ENCODE results near the gene SRSF3. TPM values are rescaled to one million over a fixed set of nuclear protein-coding genes. Genes with fewer than 3 reads are reported as not detected.

The SRSF3 gene
- total RNA-seq, 8 experiments from 2014 or later = 105 to 374 (median 181) TPM

DNA sequence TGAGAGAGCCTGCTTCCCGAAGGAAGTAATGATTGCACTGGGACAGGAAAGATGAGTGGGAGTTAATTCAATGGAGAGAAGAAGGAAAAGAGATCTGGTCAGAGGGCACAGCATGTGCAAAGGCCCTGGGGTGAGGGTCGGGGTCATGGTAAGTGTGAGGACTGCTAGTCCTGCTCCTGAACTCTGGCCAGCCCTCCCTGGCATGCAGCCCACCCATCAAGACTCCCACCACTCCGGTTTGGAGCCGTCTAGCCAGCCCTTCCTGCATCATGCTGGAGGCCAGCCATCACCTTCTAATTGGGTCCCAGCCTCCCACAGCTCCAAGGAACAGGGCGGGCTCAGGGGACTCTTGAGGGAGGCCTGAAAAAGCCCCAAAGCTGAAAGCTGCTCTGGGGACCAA lies 42.1 kb downstream of the SRSF3 start:
- in situ Hi-C loops (cut with MboI; ENCODE audit: low pct_unique_long_range_greater_than_20kb in 2 of 9, low sequenced_read_pairs in 9 of 9, unreplicated experiment in 9 of 9) = no loop called here
- WGBS, 10 experiments = 49 to 100% (median 89%) methylated on average over 1 to 3 of the region's 5 CpGs; no CpG with 5 or more reads in 6 of the 10 experiments
- no peak for ATAC-seq (replicated peaks in 6 of 8)
- Histone ChIP-seq H3K27ac (no peak overlapping the region), H3K4me3 (no peak overlapping the region), H3K4me1 (replicated peaks in 1 of 2) (peaks cover 0 to 3% of the 10 kb centered on the region in 2 donors)

DNA sequence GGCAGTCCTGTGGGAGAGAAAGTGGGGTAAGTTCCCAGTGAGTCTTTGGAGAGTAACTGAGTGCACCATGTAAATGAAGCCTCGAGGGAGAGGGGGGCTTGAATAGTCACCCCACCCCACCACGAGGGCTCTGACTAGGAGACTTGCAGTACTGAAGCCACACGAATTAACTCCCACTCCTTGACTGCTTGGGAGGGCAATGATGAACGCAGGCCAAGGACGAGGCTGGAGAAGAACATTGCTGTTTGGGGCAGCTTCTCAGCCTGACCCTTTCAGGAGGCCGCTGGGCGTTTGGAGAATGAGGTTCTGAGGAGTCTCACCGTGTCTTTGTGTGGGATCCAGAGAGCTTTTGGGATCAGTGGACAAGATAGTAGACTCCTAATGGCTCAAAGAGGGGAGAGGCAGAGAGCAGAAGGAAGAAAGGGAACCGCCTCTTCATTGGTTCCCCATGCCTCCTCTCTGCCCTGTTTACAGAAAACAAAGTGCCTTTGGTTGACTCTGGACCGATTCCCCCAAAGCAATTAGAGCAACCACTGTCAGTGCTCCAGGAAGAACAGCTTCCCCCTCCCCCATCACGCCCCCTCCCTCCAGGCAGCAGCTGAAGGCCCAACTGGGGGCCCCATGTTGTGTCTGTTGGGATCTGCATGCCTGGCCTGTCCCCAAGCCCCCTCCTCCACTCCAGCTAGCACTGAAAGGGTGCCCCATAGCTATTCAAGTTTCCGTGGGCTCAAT lies 42.7 kb downstream of the SRSF3 start:
- H3K27ac ChIP-seq = no peak overlapping the region
- H3K4me3 ChIP-seq = no peak overlapping the region
- no peak for ATAC-seq (replicated peaks in 6 of 8)
- WGBS, 10 experiments = 0 to 100% (median 71%) methylated on average over 1 to 6 of the region's 12 CpGs; no CpG with 5 or more reads in 2 of the 10 experiments
- in situ Hi-C loops (cut with MboI; ENCODE audit: low pct_unique_long_range_greater_than_20kb in 2 of 9, low sequenced_read_pairs in 9 of 9, unreplicated experiment in 9 of 9) = no loop called here
- peaks cover 0 to 3% of the 10 kb centered on the region in 2 donors for H3K4me1 ChIP-seq (replicated peaks in 1 of 2)

DNA sequence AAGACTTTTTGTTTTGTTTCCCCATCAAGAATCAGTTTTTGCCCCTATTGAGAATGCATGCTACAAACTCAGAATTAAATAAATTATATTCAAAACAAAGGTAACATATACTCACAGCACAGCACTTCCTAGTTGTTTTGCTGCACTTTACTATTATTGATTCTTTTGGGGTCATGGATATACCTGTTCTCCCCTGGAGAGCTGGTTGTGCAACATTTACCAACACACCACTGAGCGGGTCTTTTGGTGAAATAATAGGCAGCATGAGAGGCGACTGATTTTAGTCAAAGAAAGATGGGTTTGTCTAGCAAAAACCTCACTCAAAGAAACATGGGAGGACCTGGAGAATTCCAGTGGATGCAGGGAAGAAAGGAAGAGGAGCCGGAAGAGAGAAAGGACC lies 44.4 kb downstream of the SRSF3 start:
- no peak for ATAC-seq (replicated peaks in 6 of 8)
- WGBS, 10 experiments = 83 to 100% (median 91%) methylated on average over 1 to 3 of the region's 3 CpGs; no CpG with 5 or more reads in 2 of the 10 experiments

DNA sequence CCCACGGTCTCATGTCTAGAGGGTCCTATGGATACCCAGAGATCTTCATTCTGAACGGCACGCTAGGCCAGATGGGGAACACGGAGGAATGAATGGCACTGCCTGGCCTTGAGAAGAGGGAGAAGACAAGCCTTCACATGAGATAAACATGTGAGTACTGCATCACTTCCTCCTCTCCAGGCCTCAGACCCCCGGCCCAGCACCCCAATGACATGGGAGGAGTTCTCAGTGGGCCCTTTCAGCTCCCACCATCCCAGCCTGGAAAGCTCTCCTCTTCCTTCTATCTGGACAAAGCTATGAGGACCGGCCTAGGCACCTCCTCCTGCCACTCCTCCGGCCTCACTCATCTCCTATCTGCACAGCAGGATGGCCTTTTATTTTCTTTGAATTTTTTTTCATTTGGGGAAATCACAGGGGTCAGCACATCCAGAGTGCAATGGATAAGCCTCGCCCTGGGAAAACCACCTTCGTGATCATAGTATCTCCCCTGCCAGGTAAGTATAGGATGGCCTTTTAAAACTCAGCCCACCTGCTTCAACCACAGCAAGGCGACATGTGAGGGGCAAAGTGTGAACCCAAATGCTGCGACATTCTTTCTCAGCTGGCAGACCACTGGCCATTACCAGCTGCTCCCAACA lies 45.1 kb downstream of the SRSF3 start:
- no peak overlapping the region for H3K27ac ChIP-seq
- ATAC-seq (replicated peaks in 6 of 8) = no peak
- peaks cover 0 to 6% of the 10 kb centered on the region in 2 donors for H3K4me1 ChIP-seq (replicated peaks in 1 of 2)
- 60 to 97% (median 83%) methylated on average over 2 to 8 of the region's 11 CpGs; no CpG with 5 or more reads in 1 of the 10 experiments for WGBS, 10 experiments
- no peak overlapping the region for H3K4me3 ChIP-seq
- in situ Hi-C loops (cut with MboI; ENCODE audit: low pct_unique_long_range_greater_than_20kb in 2 of 9, low sequenced_read_pairs in 9 of 9, unreplicated experiment in 9 of 9) = no loop called here

More for the DNA sequence above, 44.4 kb downstream of the SRSF3 start:
- no peak overlapping the region for H3K4me3 ChIP-seq
- H3K27ac ChIP-seq = no peak overlapping the region
- peaks cover 0 to 3% of the 10 kb centered on the region in 2 donors for H3K4me1 ChIP-seq (replicated peaks in 1 of 2)
- in situ Hi-C loops (cut with MboI; ENCODE audit: low pct_unique_long_range_greater_than_20kb in 2 of 9, low sequenced_read_pairs in 9 of 9, unreplicated experiment in 9 of 9) = no loop called here

DNA sequence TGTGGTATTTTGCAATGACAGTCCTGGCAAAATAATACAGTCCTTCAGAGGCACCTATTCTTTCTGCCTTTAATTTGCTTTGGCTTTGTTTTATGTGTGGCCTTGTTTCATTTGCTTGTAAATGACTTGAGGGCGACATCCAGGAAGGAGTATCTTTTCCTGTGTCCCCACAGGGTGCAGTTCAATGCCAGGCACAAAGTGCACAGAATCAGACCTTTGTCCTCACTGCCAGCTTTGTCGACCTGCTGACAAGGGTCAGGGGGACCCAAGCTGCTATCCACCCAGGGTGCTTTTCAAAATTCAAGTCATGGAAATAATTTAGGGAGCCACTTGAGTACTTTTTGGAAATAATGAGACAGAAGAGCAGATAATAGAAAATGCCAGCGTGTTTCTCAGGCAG lies 47.4 kb downstream of the SRSF3 start:
- ATAC-seq (replicated peaks in 6 of 8) = no peak
- Histone ChIP-seq H3K4me1 (replicated peaks in 1 of 2) (peaks cover 0 to 11% of the 10 kb centered on the region in 2 donors), H3K27ac (no peak overlapping the region), H3K4me3 (no peak overlapping the region)
- 0 to 100% (median 60%) methylated on average over 1 to 3 of the region's 3 CpGs; no CpG with 5 or more reads in 1 of the 10 experiments for WGBS, 10 experiments
- in situ Hi-C loops (cut with MboI; ENCODE audit: low pct_unique_long_range_greater_than_20kb in 2 of 9, low sequenced_read_pairs in 9 of 9, unreplicated experiment in 9 of 9) = no loop called here

DNA sequence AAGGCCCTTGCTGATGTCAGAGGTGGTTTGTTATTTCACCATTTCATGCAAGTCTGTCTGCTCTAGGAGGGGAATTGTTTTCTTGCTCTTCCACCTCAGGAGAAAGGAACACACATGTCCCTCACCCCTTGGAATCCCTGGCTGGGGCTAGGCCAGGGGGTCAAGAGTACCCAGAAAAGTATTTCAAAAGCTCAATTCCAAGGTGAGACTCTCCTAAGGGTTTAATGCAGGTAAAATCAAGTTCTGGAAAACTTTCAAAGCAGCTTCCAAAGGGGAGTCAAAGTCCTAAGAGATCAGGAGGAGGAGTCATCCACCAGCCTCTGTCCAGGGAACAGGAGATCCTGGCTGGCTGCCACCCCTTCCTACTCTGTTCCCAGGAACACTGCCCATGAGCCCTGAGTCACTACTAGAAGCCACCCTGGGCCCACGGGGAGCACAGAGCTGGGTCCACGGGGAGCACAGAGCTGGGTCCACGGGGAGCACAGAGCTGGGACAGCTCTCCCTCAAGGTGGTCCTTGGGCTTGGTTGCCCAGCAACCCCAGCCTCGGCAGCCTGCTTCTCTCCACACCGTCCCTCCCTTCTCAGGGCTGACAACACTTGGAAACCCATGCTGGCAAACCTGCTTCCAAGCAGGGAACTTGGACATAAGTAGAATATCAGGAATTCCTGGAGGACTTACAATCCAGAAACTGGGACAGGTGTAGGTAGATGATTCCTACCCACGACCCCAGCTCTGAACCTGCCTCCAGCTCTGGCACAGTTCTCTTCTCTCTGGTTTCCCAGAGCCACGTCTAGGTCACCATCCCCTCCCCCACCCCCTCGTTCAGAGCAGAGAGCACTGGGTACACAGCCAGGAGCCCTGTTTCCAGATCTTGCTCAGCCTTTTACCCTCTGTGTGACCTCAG lies 49.0 kb downstream of the SRSF3 start:
- H3K4me1 ChIP-seq (replicated peaks in 1 of 2) = peaks cover 0 to 8% of the 10 kb centered on the region in 2 donors
- in situ Hi-C loops (cut with MboI; ENCODE audit: low pct_unique_long_range_greater_than_20kb in 2 of 9, low sequenced_read_pairs in 9 of 9, unreplicated experiment in 9 of 9) = no loop called here
- ATAC-seq (replicated peaks in 6 of 8) = peak; percentile 24 to 85 (median 56)
- no peak overlapping the region for H3K27ac ChIP-seq
- no peak overlapping the region for H3K4me3 ChIP-seq
- 10 to 80% (median 26%) methylated on average over 1 to 4 of the region's 8 CpGs; no CpG with 5 or more reads in 4 of the 10 experiments for WGBS, 10 experiments

DNA sequence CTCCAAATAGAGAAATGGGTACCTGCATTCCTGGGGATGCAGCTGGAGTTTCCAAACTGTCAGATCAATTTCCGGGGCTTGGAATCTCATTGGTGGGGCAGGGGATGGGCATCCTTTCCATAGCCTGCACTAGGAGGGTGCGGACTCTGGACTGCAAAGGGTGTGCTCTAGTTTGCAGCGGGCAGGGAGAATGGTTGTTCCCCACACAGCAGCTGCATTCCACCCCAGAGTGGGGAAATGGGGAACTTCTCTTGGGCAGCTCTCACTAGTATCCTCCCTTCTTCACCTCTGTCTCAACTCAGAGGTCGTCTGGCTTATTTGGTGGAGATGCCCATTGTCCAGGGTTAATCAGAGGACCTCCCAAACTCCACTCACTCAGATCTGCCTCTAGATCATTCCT lies 49.8 kb downstream of the SRSF3 start:
- in situ Hi-C loops (cut with MboI; ENCODE audit: low pct_unique_long_range_greater_than_20kb in 2 of 9, low sequenced_read_pairs in 9 of 9, unreplicated experiment in 9 of 9) = no loop called here
- peak in 1 of 8 experiments; percentile 13 for ATAC-seq (replicated peaks in 6 of 8)
- H3K4me3 ChIP-seq = no peak overlapping the region
- no peak overlapping the region for H3K27ac ChIP-seq
- peaks cover 0 to 8% of the 10 kb centered on the region in 2 donors for H3K4me1 ChIP-seq (replicated peaks in 1 of 2)
- 80 to 100% (median 100%) methylated on average over 1 to 4 of the region's 4 CpGs; no CpG with 5 or more reads in 1 of the 10 experiments for WGBS, 10 experiments

DNA sequence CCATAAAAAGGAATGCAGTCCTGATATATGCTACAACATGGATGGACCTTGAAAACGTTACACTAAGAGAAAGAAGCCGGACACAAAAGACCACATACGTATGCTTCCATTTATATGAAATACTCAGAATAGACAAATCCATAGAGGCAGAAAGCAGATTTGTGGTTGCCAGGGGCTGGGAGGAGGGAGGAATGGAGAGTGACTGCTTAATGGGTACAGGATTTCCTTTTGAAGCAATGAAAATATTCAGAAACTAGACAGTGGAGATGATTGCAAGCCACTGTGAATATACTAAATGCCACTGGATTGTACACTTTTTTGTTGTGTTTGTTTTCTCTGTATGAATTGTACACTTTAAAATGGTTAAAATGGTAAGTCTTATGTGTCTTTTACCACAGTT lies 54.9 kb downstream of the SRSF3 start:
- 17 to 100% (median 83%) methylated on average over 1 to 3 of the region's 3 CpGs; no CpG with 5 or more reads in 1 of the 10 experiments for WGBS, 10 experiments
- in situ Hi-C loops (cut with MboI; ENCODE audit: low pct_unique_long_range_greater_than_20kb in 2 of 9, low sequenced_read_pairs in 9 of 9, unreplicated experiment in 9 of 9) = no loop called here
- H3K27ac ChIP-seq = no peak overlapping the region
- no peak overlapping the region for H3K4me3 ChIP-seq
- peaks cover 0 to 16% of the 10 kb centered on the region in 2 donors for H3K4me1 ChIP-seq (replicated peaks in 1 of 2)
- ATAC-seq (replicated peaks in 6 of 8) = peak in 1 of 8 experiments; percentile 41

DNA sequence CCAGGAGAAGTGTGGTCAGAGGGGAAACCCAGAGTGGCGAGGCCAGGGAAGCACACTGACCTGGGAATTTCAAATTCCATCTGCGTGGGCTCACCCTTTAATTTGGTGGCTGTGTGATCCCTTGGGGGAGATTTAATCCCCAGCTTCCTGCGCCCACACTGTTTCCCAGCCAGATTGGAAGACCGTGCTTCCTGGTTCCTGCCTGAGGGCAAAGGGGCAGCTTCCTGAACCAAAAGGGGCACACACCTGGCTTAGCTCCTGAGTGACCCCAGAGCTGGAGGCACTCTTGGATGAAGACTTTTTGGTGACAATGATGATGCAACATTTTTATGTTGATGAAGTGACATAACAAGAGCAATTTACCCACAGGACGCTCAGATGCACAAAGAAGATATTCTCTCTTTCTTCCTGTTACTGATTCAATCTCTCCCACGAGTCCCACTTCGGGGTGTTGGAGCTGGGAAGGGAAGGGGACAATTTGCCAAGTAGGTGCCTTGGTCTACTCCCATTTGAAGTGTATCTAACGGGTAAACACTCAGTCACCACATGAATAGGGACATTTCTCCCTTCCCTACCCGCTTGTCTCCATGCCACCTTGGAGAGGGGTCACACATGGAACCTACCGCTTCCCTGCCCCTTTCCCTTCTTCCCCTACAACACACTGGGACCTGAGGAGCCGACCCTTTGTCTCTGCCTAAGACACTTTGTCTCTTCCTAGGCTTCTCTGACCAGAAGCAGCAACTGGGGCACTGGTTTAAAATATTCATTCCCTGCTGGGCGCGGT lies 55.7 kb downstream of the SRSF3 start:
- Histone ChIP-seq H3K4me3 (no peak overlapping the region), H3K4me1 (replicated peaks in 1 of 2) (peaks cover 0 to 14% of the 10 kb centered on the region in 2 donors), H3K27ac (no peak overlapping the region)
- ATAC-seq (replicated peaks in 6 of 8) = peak in 2 of 8 experiments; percentile 19 to 22
- in situ Hi-C loops (cut with MboI; ENCODE audit: low pct_unique_long_range_greater_than_20kb in 2 of 9, low sequenced_read_pairs in 9 of 9, unreplicated experiment in 9 of 9) = no loop called here
- WGBS, 10 experiments = 53 to 100% (median 83%) methylated on average over 1 to 11 of the region's 13 CpGs; no CpG with 5 or more reads in 2 of the 10 experiments

DNA sequence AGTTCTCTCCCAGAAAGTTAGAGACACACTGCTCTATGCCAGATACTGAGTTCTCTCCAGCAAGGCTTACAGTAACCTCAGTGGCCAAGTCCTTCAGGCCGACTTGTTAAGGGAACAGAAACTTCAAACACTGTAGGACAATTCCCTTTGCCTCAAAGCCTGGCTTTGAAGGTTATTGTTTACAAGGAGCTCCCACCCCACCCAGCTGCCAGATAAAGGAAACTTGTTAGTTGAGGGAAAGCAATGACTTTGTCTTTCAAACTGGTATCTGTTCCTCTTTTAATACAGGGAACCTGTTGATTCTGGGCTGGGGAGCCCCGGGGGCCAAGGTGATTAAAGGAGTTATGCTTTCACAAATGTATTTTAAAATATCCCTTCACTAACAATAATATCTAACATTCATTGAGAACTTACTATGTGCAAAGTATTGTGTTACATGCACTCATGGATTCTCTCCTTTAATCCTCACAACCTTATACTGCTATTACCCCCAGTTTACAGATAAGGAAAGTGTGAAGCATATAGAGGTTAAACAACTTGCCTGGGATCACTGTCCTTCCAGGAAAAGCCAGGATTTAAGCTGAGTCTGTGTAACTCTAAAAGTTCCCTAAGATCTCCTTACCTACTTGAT lies 56.8 kb downstream of the SRSF3 start:
- 0 to 61% (median 20%) methylated on average over 1 to 2 of the region's 2 CpGs; no CpG with 5 or more reads in 3 of the 10 experiments for whole genome bisulfite sequencing, 10 experiments
- ATAC-seq (replicated peaks in 6 of 8) = peak in 2 of 8 experiments; percentile 16 to 31
- H3K27ac ChIP-seq = no peak overlapping the region
- H3K4me1 ChIP-seq (replicated peaks in 1 of 2) = peaks cover 0 to 11% of the 10 kb centered on the region in 2 donors
- no peak overlapping the region for H3K4me3 ChIP-seq
- in situ Hi-C loops (cut with MboI; ENCODE audit: low pct_unique_long_range_greater_than_20kb in 2 of 9, low sequenced_read_pairs in 9 of 9, unreplicated experiment in 9 of 9) = no loop called here

DNA sequence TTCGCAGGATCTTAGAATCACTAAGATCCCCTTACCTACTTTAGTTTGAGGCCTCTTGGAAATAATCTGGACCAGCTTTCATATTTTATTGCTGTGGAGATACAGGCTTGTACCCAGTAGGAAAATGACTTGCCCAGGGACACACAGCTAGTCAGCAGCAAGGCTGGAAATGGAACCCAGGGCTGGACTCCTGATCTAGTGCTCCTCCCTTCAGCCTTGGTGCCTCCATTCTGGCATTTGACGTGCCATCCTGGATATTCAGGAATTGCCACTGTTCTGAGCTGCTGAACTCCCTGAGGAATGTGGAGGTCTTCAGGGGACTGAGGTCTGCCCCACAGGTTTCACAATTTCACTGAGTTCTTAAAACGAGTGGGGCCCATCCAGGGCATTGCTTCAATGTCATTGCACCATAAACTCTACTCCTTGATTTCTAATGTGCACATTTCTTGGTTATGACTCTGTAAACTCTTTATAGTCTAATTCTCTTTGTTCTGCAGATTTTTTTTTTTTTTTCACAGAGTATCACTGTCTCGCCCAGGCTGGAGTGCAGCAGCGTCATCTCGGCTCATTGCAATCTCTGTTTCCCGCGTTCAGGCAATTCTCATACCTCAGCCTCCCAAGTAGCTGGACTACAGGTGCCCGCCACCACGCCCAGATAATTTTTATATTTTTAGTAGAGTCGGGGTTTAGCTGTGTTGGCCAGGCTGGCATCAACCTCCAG lies 57.7 kb downstream of the SRSF3 start:
- Histone ChIP-seq H3K27ac (no peak overlapping the region), H3K4me3 (no peak overlapping the region), H3K4me1 (replicated peaks in 1 of 2) (peaks cover 0 to 11% of the 10 kb centered on the region in 2 donors)
- no peak for ATAC-seq (replicated peaks in 6 of 8)
- in situ Hi-C loops (cut with MboI; ENCODE audit: low pct_unique_long_range_greater_than_20kb in 2 of 9, low sequenced_read_pairs in 9 of 9, unreplicated experiment in 9 of 9) = no loop called here
- WGBS, 10 experiments = 72 to 100% (median 98%) methylated on average over 1 to 9 of the region's 11 CpGs

Measured in motor neuron (in vitro differentiated cells).